RPMI7951 (cell line): ENCODE data around the gene FNDC10. TPM values are rescaled to one million over a fixed set of nuclear protein-coding genes. Genes with fewer than 3 reads are reported as not detected.
"Not testable (repeated sequence)": the region's sequence is repeated elsewhere in the genome, so short reads cannot be mapped to it uniquely, and the experiment has no call there.

Experiments used
- DNase-seq: peaks from one replicate; pipeline ENCODE4 v3.0.0-alpha.2; 2012; ENCODE audit warnings: low read depth
- total RNA-seq: library from RNA; depleted of rRNA; stranded (reverse); fragments of >200 nt; shearing (Covaris generic); gene quantifications from 2 replicates; pipeline ENCODE4 v1.2.3, GENCODE V29; 2014

The FNDC10 gene
- total RNA-seq, 1 experiment from 2014 or later: 3.6 TPM

GRCh38 chr1:1599030-1599934 lies 653 bp downstream of the FNDC10 start:
- DNase-seq: peak; percentile 44

GRCh38 chr1:1598720-1599029 lies 1.3 kb downstream of the FNDC10 start:
- no peak for DNase-seq

GRCh38 chr1:1598051-1598719 lies 1.8 kb downstream of the FNDC10 start:
- no peak for DNase-seq

- no peak for DNase-seq
Observed at GRCh38 chr1:1597275-1597930, 2.5 kb downstream of the FNDC10 start.

- DNase-seq: no peak
Observed at GRCh38 chr1:1596493-1597274, 3.3 kb downstream of the FNDC10 start.

GRCh38 chr1:1595341-1595740 lies 4.6 kb downstream of the FNDC10 start:
- DNase-seq: not testable (repeated sequence)

GRCh38 chr1:1594602-1595260 lies 5.2 kb downstream of the FNDC10 start:
- DNase-seq: peak; percentile 24

GRCh38 chr1:1593834-1594601 lies 5.9 kb downstream of the FNDC10 start:
- DNase-seq: no peak

GRCh38 chr1:1591452-1591851 lies 8.5 kb downstream of the FNDC10 start:
- DNase-seq: peak; percentile 31

GRCh38 chr1:1583347-1584010 lies 16.5 kb downstream of the FNDC10 start:
- no peak for DNase-seq

GRCh38 chr1:1582585-1583346 lies 17.2 kb downstream of the FNDC10 start:
- DNase-seq: no peak

- DNase-seq: no peak
Observed at GRCh38 chr1:1578371-1578940, 21.5 kb downstream of the FNDC10 start.

GRCh38 chr1:1577367-1578011 lies 22.4 kb downstream of the FNDC10 start:
- DNase-seq: no peak

- peak; percentile 91 for DNase-seq
Observed at GRCh38 chr1:1574721-1575537, 25.0 kb downstream of the FNDC10 start, which contains the start of gene SSU72. Gene SSU72 (minus strand): TSS chr1:1574863. CDS start chr1:1574557, 306 bp downstream.

- peak; percentile 54 for DNase-seq
Observed at GRCh38 chr1:1573843-1574720, 25.9 kb downstream of the FNDC10 start.

GRCh38 chr1:1569341-1569740 lies 30.6 kb downstream of the FNDC10 start:
- no peak for DNase-seq
